HG02642 (cell line): ENCODE results near the gene SERPINB3.
"Not testable (repeated sequence)": the region's sequence is repeated elsewhere in the genome, so short reads cannot be mapped to it uniquely, and the experiment has no call there.

Experiments used
- ATAC-seq: cut with Tn5 transposase; IDR thresholded peaks from one replicate; pipeline ENCODE4 v1.9.1; 2021; ENCODE audit warnings: mild to moderate bottlenecking; ENCODE audit not compliant: unreplicated experiment, poor library complexity

Gene SERPINB3

GRCh38 chr18:63650271-63650670 lies 11.4 kb downstream of the SERPINB3 start:
- ATAC-seq, result not testable (repeated sequence)

DNA sequence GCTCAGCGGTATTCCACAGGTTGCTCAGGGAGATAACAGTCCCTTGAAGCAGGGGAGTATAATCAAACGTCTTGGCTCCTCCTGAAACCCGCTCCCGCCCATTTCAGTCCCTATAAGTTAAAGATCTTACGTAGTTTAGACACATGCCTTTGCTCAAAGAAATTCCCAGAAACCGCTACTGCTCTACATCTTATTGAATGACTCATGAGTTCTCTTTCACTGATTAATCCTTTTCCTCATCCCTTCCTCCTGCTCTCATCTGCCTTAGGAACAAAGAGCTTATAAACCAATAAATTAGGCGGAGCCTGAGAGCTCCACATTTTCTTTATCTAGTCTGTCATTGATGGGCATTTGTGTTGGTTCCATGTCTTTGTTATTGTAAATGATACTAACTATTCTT lies 13.5 kb downstream of the SERPINB3 start:
- ATAC-seq, result no peak

DNA sequence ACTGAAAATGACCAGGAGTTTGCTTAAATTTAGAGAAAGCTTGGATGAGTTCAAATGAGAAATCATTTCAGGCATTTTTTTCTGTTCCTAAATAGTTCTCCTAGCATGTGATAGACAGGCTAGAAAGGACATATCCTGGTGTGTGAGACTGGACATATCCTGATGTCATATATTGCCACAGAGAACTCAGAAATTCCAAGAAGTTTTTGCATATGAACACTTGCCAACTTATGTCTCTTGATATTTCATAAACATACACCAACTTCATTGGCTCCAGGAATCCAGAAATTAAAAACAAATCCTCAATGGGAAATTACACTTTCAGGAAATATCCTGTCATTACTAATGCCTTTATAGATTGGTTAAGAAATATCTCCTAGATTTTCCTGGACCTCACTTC lies 14.8 kb downstream of the SERPINB3 start:
- ATAC-seq, result no peak

GRCh38 chr18:63644694-63645093 lies 17.0 kb downstream of the SERPINB3 start:
- not testable (repeated sequence) for ATAC-seq

DNA sequence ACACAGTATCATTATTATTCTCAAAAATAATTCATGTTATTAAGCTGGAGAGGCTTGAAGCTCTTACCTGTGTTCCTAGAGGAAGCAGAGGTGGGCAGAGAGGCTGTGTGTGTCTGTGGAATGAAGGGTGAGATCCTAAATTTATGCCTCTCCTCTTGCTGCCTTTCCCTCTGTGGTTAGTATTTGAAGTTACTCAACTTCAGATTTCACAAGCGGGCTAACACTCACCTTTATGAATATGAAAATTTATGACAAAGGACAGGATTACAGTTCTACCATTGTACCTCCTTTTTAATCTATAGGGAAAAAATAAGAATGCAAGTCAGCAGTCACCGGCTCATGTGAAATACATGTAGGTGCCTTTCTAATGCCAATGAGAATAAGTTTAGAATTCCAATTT lies 17.6 kb downstream of the SERPINB3 start, which contains the start of gene SERPINB4:
TSS of gene SERPINB4 (minus strand) at position 115 of the 400 bp plus-strand sequence. CDS start 679 bp downstream, outside the sequence.
- not testable (repeated sequence) for ATAC-seq

DNA sequence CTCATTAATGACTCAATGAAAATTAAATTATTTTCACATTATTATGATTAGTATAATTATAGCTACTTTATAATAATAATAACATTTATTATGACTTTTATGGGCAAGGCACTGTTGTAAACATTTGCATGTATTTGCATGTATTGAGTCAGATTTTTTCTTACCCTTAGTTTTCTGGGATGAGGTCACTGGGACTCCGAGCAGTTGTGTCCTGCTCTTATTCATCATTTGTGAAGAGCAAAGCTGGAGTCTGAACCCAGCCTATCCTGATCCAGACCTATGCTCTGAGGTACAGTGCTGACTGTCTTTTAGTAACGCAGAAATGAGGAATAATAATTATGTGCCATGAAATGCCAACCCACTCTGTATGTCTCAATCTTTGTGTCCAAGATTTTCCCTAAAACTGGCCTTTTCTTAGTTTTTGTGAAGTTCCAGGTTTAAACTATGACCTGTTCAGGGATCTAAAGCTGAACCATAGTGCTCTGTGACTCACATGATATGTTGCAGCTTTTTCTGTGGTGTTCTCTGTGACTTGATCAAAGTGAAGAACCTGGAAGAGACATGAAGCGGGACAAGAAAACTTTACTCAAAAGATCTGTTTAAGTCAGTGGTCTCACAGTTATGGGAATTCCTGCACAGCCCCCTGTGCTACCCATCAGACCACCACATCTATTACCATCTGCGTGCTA lies 18.9 kb downstream of the SERPINB3 start:
- ATAC-seq, result not testable (repeated sequence)

DNA sequence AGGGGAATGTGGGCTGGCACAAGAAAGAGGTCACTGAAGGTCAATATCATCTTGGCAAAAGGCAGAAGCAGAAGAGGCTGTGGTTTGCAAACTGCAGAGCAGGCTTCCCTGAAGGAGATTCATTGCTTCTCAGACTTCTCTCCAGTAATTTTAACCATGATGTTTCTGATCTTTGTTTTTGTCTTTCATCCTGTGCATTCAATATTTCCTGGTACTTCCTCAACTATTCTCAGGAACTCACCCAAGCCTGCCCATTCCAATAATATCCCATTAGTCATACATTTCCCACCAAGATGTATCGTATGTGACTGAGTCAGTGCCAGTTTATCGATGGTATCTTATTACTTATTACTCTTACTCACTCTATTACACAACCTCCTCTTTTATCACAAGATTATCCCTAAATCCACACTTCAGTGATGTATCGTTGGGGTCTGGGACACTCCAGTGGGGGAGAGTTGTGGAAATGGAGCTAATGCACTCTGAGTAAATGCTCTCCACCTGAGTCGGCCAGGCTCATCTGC lies 20.5 kb downstream of the SERPINB3 start:
- ATAC-seq, result not testable (repeated sequence)

- no peak for ATAC-seq
Measured at GRCh38 chr18:63637703-63638102, 24.0 kb downstream of the SERPINB3 start.

DNA sequence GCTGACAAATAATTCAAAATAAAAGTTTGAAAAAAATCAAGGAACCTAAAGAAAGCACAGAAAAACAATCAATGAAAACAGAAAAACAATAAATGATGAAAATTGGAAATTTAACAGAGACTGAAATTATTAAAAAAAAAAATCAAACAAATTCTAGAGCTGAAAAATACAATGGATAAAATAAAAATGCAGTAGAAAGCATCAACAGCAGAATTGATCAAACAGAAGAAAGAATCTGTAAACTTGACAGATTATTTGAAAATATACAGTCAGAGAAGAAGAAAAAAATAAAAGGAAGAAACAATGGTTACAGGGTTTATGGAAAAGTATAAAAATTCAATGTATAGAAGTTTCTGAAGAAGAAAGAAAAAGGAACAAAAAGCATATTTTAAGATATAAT lies 33.9 kb downstream of the SERPINB3 start:
- no peak for ATAC-seq

- ATAC-seq, result no peak
Measured at GRCh38 chr18:63626431-63626830, 35.3 kb downstream of the SERPINB3 start.

DNA sequence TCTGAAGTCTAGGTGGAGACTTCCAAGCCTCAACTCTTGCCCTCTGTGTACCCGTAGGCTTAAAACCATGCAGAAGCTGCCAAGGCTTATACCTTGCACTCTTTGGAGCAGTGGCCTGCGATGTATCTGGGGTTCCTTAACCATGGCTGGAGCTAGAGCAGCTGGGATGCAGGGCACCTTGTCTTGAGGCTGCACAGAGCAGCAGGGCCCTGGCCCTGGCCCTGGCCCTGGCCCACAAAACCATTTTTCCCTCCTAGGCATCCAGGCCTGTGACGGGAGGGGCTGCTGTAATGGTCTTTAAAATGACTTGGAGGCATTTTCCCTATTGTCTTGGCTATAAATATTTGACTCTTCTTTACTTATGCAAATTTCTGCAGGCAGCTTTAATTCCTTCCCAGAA lies 36.8 kb downstream of the SERPINB3 start:
- ATAC-seq, result no peak

- ATAC-seq, result no peak
Measured at GRCh38 chr18:63619661-63620060, 42.0 kb downstream of the SERPINB3 start.

- ATAC-seq, result no peak
Measured at GRCh38 chr18:63617915-63618234, 43.8 kb downstream of the SERPINB3 start.

DNA sequence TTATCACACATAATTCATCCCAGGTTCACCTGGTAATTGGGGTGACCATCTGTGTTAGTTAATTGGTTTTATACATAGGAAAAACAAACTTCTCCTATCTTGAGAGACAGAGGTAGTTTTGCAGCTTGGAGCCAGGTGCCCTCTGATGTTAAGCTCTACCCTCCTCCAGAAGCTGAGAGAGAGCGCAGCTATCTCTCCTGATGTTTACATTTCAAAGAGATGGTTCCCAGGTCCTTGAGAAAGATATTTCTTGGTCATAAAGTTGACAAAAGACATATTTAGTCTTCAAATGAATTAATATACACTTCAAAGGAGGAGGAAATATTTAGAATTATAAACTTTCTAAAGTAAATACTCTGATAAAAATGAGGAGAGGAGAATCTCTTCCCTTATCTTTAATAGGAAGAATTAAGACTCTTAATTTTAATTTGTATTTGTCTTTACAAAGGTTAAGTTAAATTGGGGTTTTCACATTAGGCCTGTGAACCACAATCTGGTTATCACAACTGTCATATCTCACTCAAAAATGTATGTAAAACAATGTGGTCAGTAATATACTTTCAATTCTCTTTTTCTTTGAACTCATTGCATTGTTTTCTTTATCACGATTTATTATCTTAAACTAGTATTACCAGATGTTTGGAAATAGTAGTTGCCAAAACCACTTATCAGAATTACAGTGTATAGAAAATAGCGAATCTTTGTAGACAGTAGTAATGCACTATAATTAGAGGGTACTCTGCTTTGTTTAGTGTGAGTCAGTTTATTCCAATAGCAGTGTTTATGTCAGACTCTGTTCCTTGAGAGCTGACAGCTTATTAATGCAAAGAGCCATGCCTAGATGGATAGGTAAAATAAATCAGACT lies 44.4 kb downstream of the SERPINB3 start:
- no peak for ATAC-seq

GRCh38 chr18:63613420-63613819 lies 48.3 kb downstream of the SERPINB3 start:
- no peak for ATAC-seq

DNA sequence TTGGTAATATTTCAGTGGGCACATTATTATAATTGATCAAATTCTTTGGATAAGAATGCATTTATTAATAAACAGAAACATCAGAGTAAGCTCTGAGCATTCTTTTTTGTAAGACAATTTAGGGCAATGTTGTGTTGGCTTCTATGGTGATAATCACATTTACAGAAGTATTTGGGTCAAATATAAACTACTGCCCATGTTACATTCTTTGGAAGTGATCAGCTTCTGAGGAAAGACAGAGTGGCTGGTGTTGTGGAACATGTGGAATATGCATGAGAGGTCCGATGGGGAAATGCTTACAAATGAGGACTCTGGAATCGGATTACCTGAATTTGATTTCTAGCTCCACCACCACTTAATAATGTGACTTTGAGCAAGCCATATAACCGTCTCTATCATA lies 55.2 kb downstream of the SERPINB3 start:
- no peak for ATAC-seq
